HL-60 (cell line): Measurements from ENCODE around the gene KRTAP5-11.

Source experiments
- POLR2AphosphoS5 ChIP-seq: IDR thresholded peaks from 2 replicates; pipeline ENCODE4 v1.6.1; 2012; ENCODE audit warnings: low read depth
- TF ChIP-seq, protein P1 (sequence below): IDR thresholded peaks from one replicate; pipeline ENCODE4 v1.5.1; 2011; ENCODE audit warnings: low read length, control low read depth, inconsistent platforms; ENCODE audit not compliant: insufficient read depth
- TF ChIP-seq, protein P2 (sequence below): IDR thresholded peaks from 2 replicates; pipeline ENCODE4 v1.6.1; 2012; ENCODE audit warnings: low read depth; ENCODE audit not compliant: insufficient replicate concordance

DNA sequence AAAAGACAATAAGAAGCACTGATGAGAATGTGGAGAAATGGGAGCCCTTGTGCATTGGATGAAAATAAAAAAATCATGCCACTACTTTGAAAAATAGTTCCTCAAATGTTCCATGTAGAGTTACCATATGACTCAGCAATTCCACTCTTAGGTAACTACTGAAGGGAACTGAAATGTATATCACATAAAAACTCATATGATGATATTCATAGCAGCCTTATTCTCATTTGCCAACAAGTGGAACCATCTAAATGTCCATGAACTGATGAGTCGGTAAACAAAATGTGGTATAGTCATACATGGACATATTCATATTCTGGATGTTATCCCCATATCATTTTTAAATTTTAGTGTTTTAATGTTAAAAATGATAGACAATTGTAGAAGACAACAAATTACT, 31.0 kb downstream of the KRTAP5-11 start:
- TF ChIP-seq, protein P1, sequence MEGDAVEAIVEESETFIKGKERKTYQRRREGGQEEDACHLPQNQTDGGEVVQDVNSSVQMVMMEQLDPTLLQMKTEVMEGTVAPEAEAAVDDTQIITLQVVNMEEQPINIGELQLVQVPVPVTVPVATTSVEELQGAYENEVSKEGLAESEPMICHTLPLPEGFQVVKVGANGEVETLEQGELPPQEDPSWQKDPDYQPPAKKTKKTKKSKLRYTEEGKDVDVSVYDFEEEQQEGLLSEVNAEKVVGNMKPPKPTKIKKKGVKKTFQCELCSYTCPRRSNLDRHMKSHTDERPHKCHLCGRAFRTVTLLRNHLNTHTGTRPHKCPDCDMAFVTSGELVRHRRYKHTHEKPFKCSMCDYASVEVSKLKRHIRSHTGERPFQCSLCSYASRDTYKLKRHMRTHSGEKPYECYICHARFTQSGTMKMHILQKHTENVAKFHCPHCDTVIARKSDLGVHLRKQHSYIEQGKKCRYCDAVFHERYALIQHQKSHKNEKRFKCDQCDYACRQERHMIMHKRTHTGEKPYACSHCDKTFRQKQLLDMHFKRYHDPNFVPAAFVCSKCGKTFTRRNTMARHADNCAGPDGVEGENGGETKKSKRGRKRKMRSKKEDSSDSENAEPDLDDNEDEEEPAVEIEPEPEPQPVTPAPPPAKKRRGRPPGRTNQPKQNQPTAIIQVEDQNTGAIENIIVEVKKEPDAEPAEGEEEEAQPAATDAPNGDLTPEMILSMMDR, result no peak
- TF ChIP-seq, protein P2, sequence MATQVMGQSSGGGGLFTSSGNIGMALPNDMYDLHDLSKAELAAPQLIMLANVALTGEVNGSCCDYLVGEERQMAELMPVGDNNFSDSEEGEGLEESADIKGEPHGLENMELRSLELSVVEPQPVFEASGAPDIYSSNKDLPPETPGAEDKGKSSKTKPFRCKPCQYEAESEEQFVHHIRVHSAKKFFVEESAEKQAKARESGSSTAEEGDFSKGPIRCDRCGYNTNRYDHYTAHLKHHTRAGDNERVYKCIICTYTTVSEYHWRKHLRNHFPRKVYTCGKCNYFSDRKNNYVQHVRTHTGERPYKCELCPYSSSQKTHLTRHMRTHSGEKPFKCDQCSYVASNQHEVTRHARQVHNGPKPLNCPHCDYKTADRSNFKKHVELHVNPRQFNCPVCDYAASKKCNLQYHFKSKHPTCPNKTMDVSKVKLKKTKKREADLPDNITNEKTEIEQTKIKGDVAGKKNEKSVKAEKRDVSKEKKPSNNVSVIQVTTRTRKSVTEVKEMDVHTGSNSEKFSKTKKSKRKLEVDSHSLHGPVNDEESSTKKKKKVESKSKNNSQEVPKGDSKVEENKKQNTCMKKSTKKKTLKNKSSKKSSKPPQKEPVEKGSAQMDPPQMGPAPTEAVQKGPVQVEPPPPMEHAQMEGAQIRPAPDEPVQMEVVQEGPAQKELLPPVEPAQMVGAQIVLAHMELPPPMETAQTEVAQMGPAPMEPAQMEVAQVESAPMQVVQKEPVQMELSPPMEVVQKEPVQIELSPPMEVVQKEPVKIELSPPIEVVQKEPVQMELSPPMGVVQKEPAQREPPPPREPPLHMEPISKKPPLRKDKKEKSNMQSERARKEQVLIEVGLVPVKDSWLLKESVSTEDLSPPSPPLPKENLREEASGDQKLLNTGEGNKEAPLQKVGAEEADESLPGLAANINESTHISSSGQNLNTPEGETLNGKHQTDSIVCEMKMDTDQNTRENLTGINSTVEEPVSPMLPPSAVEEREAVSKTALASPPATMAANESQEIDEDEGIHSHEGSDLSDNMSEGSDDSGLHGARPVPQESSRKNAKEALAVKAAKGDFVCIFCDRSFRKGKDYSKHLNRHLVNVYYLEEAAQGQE, result no peak
- no peak for TF ChIP-seq POLR2AphosphoS5
